NCI-H2196 treated with DMSO at 0.1 percent for 48 hours (cell line): ENCODE measurements around the gene NPIPA7.
"Not testable (repeated sequence)": the region's sequence is repeated elsewhere in the genome, so short reads cannot be mapped to it uniquely, and the experiment has no call there.

Experiments used
- DNase-seq: peaks from one replicate; lab custom pipeline; 2025; ENCODE audit not compliant: unreplicated experiment; lab: John Stamatoyannopoulos, UW

The NPIPA7 gene

DNA sequence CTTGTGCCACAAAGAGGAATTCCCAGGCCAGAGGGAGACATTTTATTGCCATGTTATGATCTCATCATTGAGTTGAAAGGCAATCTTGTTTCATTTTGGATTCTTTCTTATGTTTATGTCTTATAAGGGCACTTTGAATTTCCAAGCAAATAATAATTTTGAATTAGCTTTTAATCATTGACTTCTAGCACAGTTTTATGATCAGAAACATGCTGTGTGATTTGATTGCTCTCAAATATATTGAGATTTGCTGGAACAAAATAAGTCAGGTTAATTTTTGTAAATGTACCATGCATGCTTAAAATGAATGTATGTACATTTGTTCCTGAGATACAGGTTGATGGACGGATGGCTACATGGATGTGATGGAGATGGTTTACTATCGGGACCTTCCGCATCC is at the start of gene NPIPA7:
Gene NPIPA7 (plus strand): TSS at position 301 of the 400 bp plus-strand sequence. CDS start 105 bp downstream, outside the sequence.
- DNase-seq: not testable (repeated sequence)

DNA sequence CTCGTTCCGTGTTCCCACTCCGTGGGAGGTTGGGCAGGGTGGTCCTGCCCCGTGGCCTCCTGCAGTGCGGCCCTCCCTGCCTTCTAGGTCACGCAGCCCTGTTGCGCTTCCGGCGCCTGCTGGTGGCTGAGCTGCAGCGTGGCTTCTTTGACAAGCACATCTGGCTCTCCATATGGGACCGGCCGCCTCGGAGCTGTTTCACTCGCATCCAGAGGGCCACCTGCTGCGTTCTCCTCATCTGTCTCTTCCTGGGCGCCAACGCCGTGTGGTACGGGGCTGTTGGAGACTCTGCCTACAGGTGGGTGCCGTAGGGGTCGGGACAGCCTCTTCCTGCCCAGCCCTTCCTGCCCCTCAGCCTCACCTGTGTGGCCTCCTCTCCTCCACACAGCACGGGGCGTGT is 47.5 kb upstream of the NPIPA7 start:
- DNase-seq: not testable (repeated sequence)

GRCh38 chr16:16357556-16357955 is 21.4 kb upstream of the NPIPA7 start:
- DNase-seq: not testable (repeated sequence)

GRCh38 chr16:16358539-16359240 is 20.2 kb upstream of the NPIPA7 start:
- not testable (repeated sequence) for DNase-seq

- not testable (repeated sequence) for DNase-seq
Observed at GRCh38 chr16:16363595-16363994, 15.3 kb upstream of the NPIPA7 start.

- DNase-seq: not testable (repeated sequence)
Observed at GRCh38 chr16:16364100-16364499, 14.8 kb upstream of the NPIPA7 start.

- DNase-seq: not testable (repeated sequence)
Observed at GRCh38 chr16:16364701-16365100, 14.2 kb upstream of the NPIPA7 start.

DNA sequence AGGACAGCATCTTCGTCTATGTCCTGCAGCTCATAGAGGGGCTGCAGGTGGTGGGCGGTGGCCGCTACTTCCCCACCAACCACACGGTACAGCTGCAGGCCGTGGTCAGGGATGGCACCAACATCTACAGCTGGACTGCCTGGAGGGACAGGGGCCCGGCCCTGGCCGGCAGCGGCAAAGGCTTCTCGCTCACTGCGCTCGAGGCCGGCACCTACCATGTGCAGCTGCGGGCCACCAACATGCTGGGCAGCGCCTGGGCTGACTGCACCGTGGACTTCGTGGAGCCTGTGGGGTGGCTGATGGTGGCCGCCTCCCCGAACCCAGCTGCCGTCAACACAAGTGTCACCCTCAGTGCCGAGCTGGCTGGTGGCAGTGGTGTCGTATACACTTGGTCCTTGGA is 13.6 kb upstream of the NPIPA7 start:
- DNase-seq: not testable (repeated sequence)

GRCh38 chr16:16365851-16366250 is 13.1 kb upstream of the NPIPA7 start:
- not testable (repeated sequence) for DNase-seq

GRCh38 chr16:16366552-16367284 is 12.2 kb upstream of the NPIPA7 start:
- DNase-seq: not testable (repeated sequence)

DNA sequence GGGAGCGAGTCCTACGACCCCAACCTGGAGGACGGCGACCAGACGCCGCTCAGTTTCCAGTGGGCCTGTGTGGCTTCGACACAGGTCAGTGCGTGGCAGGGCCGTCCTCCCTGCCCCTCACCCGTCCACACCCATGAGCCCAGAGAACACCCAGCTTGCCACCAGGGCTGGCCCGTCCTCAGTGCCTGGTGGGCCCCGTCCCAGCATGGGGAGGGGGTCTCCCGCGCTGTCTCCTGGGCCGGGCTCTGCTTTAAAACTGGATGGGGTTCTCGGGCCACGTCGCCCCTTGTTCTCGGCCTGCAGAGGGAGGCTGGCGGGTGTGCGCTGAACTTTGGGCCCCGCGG is 11.7 kb upstream of the NPIPA7 start:
- DNase-seq: not testable (repeated sequence)

GRCh38 chr16:16369081-16369856 is 9.7 kb upstream of the NPIPA7 start:
- not testable (repeated sequence) for DNase-seq

DNA sequence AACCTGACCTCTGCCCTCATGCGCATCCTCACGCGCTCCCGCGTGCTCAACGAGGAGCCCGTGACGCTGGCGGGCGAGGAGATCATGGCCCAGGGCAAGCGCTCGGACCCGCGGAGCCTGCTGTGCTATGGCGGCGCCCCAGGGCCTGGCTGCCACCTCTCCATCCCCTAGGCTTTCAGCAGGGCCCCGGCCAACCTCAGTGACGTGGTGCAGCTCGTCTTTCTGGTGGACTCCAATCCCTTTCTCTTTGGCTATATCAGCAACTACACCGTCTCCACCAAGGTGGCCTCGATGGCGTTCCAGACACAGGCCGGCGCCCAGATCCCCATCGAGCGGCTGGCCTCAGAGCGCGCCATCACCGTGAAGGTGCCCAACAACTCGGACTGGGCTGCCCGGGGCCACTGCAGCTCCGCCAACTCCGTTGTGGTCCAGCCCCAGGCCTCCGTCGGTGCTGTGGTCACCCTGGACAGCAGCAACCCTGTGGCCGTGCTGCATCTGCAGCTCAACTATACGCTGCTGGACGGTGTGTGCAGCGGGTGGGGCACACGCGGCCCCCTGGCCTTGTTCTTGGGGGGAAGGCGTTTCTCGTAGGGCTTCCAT is 7.7 kb upstream of the NPIPA7 start:
- not testable (repeated sequence) for DNase-seq

GRCh38 chr16:16374192-16374591 is 4.7 kb upstream of the NPIPA7 start:
- DNase-seq: not testable (repeated sequence)

- DNase-seq: not testable (repeated sequence)
Observed at GRCh38 chr16:16399685-16400084, 20.7 kb downstream of the NPIPA7 start.

- DNase-seq: not testable (repeated sequence)
Observed at GRCh38 chr16:16402333-16402732, 23.4 kb downstream of the NPIPA7 start.

DNA sequence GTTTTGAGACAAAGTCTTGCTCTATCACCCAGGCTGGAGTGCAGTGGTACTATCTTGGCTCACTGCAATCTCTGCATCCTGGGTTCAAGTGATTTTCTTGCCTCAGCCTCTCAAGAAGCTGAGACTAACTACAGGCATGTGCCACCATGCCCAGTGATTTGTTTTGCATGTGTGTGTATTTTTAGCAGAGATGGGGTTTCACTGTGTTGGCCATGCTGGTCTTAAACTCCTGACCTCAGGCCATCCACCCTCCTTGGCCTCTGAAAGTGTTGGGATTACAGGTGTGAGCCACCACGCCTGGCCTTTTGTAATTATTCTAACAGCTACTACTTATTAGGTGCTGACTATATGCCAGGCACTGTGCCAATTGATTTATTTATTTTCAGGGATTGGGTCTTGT is 25.3 kb downstream of the NPIPA7 start:
- not testable (repeated sequence) for DNase-seq

DNA sequence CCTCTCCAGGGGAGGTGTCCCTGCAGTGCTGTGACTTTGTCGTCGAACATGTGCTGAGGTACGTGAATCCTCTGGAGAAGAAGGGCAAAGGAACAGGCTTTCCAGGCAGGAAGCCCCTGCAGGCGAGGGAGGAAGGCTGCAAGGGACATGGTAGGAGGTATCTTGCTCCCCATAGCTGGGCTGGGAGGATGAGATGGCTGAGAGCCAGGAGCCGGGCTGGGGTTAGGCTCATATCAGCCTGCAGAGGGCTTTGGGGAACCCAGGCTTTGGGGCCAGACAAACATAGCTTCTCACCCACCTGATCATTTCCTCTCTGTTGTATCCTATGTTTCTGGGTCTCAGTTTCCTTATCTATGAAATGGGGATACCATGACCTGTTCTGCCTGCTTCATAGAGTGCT is 26.5 kb downstream of the NPIPA7 start:
- not testable (repeated sequence) for DNase-seq

GRCh38 chr16:16408430-16408829 is 29.5 kb downstream of the NPIPA7 start:
- DNase-seq: not testable (repeated sequence)

DNA sequence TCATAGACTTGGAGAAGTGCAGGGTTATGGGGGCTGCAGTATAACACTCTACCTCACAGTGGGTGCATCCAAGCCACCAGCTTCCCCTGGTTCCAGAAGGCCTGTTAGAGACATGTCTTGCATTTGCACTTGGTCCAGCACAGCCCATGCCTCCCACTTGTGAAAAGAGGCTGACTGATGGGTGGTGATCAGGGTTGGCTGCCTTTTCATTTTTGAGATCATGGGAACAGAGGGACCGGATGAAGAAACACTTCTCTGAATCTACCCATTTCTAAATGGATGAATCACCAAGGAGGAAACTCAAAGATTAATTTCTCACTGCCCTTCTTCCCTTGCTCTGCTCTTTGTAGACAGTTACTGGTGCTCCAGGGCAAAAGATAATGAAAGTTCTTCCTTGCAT is 34.8 kb downstream of the NPIPA7 start:
- not testable (repeated sequence) for DNase-seq

- not testable (repeated sequence) for DNase-seq
Observed at GRCh38 chr16:16417071-16417470, 38.1 kb downstream of the NPIPA7 start.
